Peyer's patch (tissue), 4 donors: ENCODE results near the gene PCNT. TPM values are rescaled to one million over a fixed set of nuclear protein-coding genes. Genes with fewer than 3 reads are reported as not detected.

ENCODE experiments used
- DNase-seq, 3 donors: peaks; one replicate each; pipeline ENCODE4 v3.0.0-alpha.2; 2017 to 2019
- H3K27ac ChIP-seq, 4 donors: fragments of 200-600 bp; sonication (generic); one replicate each; pipeline ENCODE4 v1.5.1; 2016 to 2019
- H3K27me3 ChIP-seq, 2 donors: fragments of 200-600 bp; sonication (generic); one replicate each; pipeline ENCODE4 v1.5.1; 2019
- H3K36me3 ChIP-seq, 3 donors: fragments of 200-600 bp; sonication (generic); one replicate each; pipeline ENCODE4 v1.5.1; 2016 to 2019
- H3K4me1 ChIP-seq, 4 donors: fragments of 200-600 bp; sonication (generic); one replicate each; pipeline ENCODE4 v1.5.1; 2016 to 2019
- H3K4me3 ChIP-seq, 4 donors: fragments of 200-600 bp; sonication (generic); 1 replicate in 3 of 4; 2 replicates in 1 of 4; pipeline ENCODE4 v1.5.1; 2016 to 2019; ENCODE audit warnings: mild to moderate bottlenecking in 1 of 4
- H3K9me3 ChIP-seq, 4 donors: fragments of 200-600 bp; sonication (generic); one replicate each; pipeline ENCODE4 v1.5.1; 2016 to 2019; ENCODE audit warnings: mild to moderate bottlenecking in 1 of 4
- CTCF ChIP-seq, 6 experiments: fragments of 450-650 bp in 4 of 6; fragments of 200-600 bp in 2 of 6; sonication (generic) in 1 of 6; IDR thresholded peaks; one replicate each; pipeline ENCODE4 v1.5.1; 2017 to 2019; ENCODE audit warnings: antibody characterized with exemption in 6 of 6, mild to moderate bottlenecking in 3 of 6, moderate library complexity in 1 of 6
- POLR2A ChIP-seq, 2 donors: fragments of 450-650 bp; IDR thresholded peaks; one replicate each; pipeline ENCODE4 v1.5.1; 2017; ENCODE audit warnings: antibody characterized with exemption in 2 of 2, mild to moderate bottlenecking in 2 of 2, moderate library complexity in 2 of 2
- total RNA-seq, 4 donors: library from RNA; depleted of rRNA; stranded (reverse); fragments of >200 nt; gene quantifications; one replicate each; pipeline ENCODE4 v1.1.0, GENCODE V29; 2016

PCNT gene
- total RNA-seq, 4 donors from 2014 or later, result 29.2 to 119 (median 59.5) TPM

GRCh38 chr21:46366091-46366490 is 42.1 kb downstream of the PCNT start:
- no peak overlapping the region for H3K27ac ChIP-seq
- TF ChIP-seq POLR2A (IDR thresholded peaks at IDR 0.05) (no peak), CTCF (IDR thresholded peaks at IDR 0.05) (no peak)
- H3K4me3 ChIP-seq, result no peak overlapping the region
- H3K4me1 ChIP-seq, result peaks cover 0 to 16% (median 0%) of the 10 kb centered on the region in 4 donors
- no peaks in the 10 kb centered on the region for H3K9me3 ChIP-seq
- peaks cover 0 to 48% (median 0%) of the 10 kb centered on the region in 3 donors for H3K36me3 ChIP-seq
- H3K27me3 ChIP-seq, result no peaks in the 10 kb centered on the region
- DNase-seq, result no peak

GRCh38 chr21:46366561-46366960 is 42.6 kb downstream of the PCNT start:
- DNase-seq, result no peak
- TF ChIP-seq POLR2A (IDR thresholded peaks at IDR 0.05) (no peak), CTCF (IDR thresholded peaks at IDR 0.05) (no peak)
- Histone ChIP-seq H3K27me3 (no peaks in the 10 kb centered on the region), H3K4me3 (no peak overlapping the region), H3K36me3 (peaks cover 0 to 46% (median 0%) of the 10 kb centered on the region in 3 donors), H3K27ac (no peak overlapping the region), H3K4me1 (peaks cover 0 to 16% (median 0%) of the 10 kb centered on the region in 4 donors), H3K9me3 (no peaks in the 10 kb centered on the region)

GRCh38 chr21:46366966-46367365 is 43.0 kb downstream of the PCNT start:
- no peak for DNase-seq
- Histone ChIP-seq H3K36me3 (peaks cover 0 to 48% (median 0%) of the 10 kb centered on the region in 3 donors), H3K9me3 (no peaks in the 10 kb centered on the region), H3K27ac (no peak overlapping the region), H3K4me1 (peaks cover 0 to 16% (median 0%) of the 10 kb centered on the region in 4 donors), H3K4me3 (no peak overlapping the region), H3K27me3 (no peaks in the 10 kb centered on the region)
- no peak for TF ChIP-seq CTCF (IDR thresholded peaks at IDR 0.05)

- H3K4me3 ChIP-seq, result no peak overlapping the region
- peaks cover 0 to 16% (median 0%) of the 10 kb centered on the region in 4 donors for H3K4me1 ChIP-seq
- no peak for TF ChIP-seq POLR2A (IDR thresholded peaks at IDR 0.05)
- no peak for TF ChIP-seq CTCF (IDR thresholded peaks at IDR 0.05)
- peaks cover 0 to 50% (median 0%) of the 10 kb centered on the region in 3 donors for H3K36me3 ChIP-seq
- H3K27me3 ChIP-seq, result no peaks in the 10 kb centered on the region
- H3K9me3 ChIP-seq, result no peaks in the 10 kb centered on the region
- no peak for DNase-seq
- peak overlapping the region in 1 of 4 donors; percentile 13 for H3K27ac ChIP-seq
Measured at GRCh38 chr21:46368533-46369285, 44.8 kb downstream of the PCNT start.

GRCh38 chr21:46369520-46370235 is 45.7 kb downstream of the PCNT start:
- TF ChIP-seq POLR2A (IDR thresholded peaks at IDR 0.05) (no peak), CTCF (IDR thresholded peaks at IDR 0.05) (no peak)
- H3K4me1 ChIP-seq, result peaks cover 0 to 16% (median 0%) of the 10 kb centered on the region in 4 donors

More at GRCh38 chr21:46369520-46370235, 45.7 kb downstream of the PCNT start:
- H3K36me3 ChIP-seq, result peaks cover 0 to 42% (median 0%) of the 10 kb centered on the region in 3 donors
- no peaks in the 10 kb centered on the region for H3K9me3 ChIP-seq
- H3K4me3 ChIP-seq, result no peak overlapping the region
- no peak overlapping the region for H3K27ac ChIP-seq
- DNase-seq, result no peak
- no peaks in the 10 kb centered on the region for H3K27me3 ChIP-seq
